Mesodermal cell (in vitro differentiated cells): ENCODE measurements around the gene CERS1.

Experiments used
- H3K27ac ChIP-seq: 2 replicates; pipeline ENCODE4 v1.7.0; 2013; ENCODE audit warnings: mild to moderate bottlenecking, low read depth, low read length, moderate library complexity; ENCODE audit not compliant: severe bottlenecking
- H3K36me3 ChIP-seq: 2 replicates; pipeline ENCODE4 v1.7.1; 2013; ENCODE audit warnings: mild to moderate bottlenecking, low read length, moderate library complexity; ENCODE audit not compliant: control insufficient read depth, insufficient read depth
- H3K4me1 ChIP-seq: one replicate; pipeline ENCODE4 v1.7.1; 2013; ENCODE audit warnings: mild to moderate bottlenecking, low read length; ENCODE audit not compliant: insufficient read depth, control insufficient read depth, poor library complexity, severe bottlenecking
- H3K4me3 ChIP-seq: 2 replicates; pipeline ENCODE4 v1.7.0; 2013; ENCODE audit warnings: low read length, control low read depth, mild to moderate bottlenecking; ENCODE audit not compliant: insufficient read depth, poor library complexity, severe bottlenecking; ENCODE audit errors: extremely low read depth
- H3K9me3 ChIP-seq: 2 replicates; pipeline ENCODE4 v1.7.1; 2013; ENCODE audit warnings: mild to moderate bottlenecking, low read length, moderate library complexity; ENCODE audit not compliant: control insufficient read depth
- WGBS, 2 experiments: methylation state at CpG; one replicate each; pipeline ENCODE4 v1.1.5; 2013; ENCODE audit warnings: missing lambda C conversion rate in 2 of 2; ENCODE audit not compliant: insufficient coverage in 2 of 2; 5-methylcytosine and 5-hydroxymethylcytosine counted together

The CERS1 gene

DNA sequence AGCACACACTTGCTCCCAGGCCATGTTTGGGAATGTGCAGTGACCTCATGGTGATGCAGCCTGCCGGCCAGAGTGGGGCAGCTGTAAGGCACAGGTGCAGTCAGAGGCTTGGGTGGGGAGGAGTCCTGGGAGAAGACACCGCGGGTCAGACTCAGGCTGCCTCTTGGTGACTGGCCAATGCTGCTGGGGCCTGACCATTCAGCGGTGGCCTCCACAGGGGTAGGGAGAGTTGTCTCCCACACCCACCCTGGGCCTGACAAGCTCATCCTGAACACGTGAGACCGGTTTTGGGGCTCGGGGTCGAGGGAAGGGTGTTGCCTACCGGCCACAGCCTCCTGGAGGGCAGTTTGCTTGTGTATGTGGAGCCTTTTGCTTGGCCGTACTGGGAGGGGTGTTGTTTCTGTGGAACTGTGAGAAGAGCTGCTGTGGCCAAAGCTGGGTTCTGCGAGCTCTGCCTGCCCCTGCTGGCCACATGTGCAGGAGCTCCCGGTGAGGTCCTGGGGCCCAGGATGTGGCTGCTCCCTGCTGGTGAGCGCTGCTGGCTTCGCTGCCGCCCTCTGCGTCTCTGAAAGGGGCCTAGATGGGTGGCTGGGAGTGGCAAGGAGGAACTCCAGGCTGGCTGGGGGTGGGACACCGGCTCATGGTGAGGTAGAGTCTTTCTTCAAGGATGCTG lies 42.1 kb downstream of the CERS1 start:
- peaks cover 93% of the 10 kb centered on the region for H3K36me3 ChIP-seq
- H3K4me3 ChIP-seq = no peak overlapping the region
- H3K4me1 ChIP-seq = peaks cover 9% of the 10 kb centered on the region
- no peak overlapping the region for H3K27ac ChIP-seq
- H3K9me3 ChIP-seq = no peaks in the 10 kb centered on the region
- 91 to 96% methylated on average over 7 to 11 of the region's 17 CpGs for WGBS, 2 experiments

DNA sequence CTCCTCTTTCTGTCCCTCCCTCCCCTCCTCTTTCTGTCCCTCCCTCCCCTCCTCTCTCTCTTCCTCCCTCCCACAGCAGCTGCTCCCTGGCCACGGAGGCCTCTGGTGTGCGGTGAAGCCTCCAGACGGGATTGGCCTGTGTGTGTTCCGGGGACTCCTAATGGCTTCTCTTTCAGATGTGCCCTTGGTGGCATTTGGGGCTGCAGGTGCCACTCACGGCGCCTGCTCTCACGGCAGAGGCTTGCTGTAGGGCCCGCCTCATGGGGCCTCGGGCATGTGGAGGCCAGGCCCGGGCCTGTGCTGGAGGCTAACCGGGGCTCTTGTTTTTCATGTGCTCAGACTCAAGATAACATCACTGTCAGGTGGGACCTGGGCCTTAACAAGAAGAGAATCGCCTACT lies 43.3 kb downstream of the CERS1 start:
- Histone ChIP-seq H3K36me3 (peaks cover 89% of the 10 kb centered on the region), H3K9me3 (no peaks in the 10 kb centered on the region), H3K4me1 (peaks cover 16% of the 10 kb centered on the region), H3K4me3 (no peak overlapping the region), H3K27ac (no peak overlapping the region)
- WGBS, 2 experiments = 93 to 96% methylated on average over 8 to 11 of the region's 12 CpGs

DNA sequence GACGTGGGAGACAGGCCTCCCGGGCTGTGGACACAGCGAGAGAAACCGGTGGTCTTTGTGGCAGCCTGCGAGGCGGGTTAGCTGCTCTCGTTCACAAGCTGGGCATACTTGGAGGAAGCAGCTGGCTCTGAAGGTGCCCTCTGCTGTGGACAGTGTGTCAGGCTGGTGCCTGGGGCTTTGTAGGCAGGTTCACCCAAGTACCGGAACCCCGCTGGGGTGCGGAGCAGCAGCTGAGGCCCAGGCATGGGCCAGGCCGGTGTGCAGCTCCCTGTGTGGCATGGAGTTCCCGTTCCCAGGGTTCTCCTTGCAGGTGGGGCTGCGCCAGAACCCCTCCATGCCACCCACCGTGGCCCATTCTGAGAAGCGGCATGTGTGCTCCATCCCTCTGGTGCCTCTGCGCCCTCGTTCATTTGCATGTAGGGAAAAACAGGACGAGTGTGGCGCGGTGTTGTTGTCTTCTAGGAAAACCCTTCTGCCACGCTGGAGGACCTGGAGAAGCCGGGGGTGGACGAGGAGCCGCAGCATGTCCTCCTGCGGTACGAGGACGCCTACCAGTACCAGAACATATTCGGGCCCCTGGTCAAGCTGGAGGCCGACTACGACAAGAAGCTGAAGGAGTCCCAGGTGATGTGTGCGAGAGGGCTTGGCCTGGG lies 44.2 kb downstream of the CERS1 start:
- H3K4me3 ChIP-seq = no peak overlapping the region
- peaks cover 19% of the 10 kb centered on the region for H3K4me1 ChIP-seq
- H3K27ac ChIP-seq = no peak overlapping the region
- H3K36me3 ChIP-seq = peaks cover 84% of the 10 kb centered on the region
- WGBS, 2 experiments = 97 to 98% methylated on average over 31 of the region's 31 CpGs
- H3K9me3 ChIP-seq = no peaks in the 10 kb centered on the region

DNA sequence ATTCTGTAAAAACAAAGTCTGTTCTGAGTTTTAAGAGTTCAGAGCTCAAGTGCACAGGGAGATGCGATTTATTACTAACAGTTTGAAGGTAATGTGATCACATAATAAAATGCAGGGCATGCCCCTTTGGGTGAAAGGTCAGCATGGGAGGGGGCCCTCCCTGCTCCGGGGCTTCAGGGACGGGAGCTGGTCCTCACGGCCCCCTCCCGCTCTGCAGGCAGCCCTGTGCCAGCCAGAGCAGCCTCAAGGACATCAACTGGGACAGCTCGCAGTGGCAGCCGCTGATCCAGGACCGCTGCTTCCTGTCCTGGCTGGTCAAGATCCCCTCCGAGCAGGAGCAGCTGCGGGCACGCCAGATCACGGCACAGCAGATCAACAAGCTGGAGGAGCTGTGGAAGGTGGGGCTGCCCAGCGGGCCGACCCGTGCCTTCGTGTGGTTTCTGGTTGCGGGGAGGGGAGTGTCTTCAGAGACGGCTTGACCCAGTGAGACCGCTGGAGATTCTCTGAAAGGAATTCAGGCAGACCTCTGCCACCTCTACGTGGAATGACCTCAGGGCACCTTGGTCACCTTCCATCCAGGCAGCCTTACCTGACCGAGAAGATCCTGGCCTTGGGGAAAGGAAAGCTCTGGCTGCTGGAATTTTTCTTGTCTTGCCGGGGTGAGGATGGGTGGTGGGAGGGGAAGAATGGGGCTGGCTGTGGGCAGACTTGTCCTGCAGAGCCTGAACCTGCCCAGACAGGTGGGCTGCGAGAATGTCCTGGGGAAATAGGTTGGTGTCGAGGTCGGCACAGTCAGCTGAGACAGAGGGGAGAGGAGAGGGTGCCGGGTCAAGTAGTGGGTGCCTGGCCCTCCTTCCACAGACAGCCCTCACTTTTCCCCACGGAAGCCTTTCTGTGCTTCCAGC lies 45.2 kb downstream of the CERS1 start:
- 96 to 98% methylated on average over 24 of the region's 27 CpGs for WGBS, 2 experiments
- Histone ChIP-seq H3K4me1 (peaks cover 19% of the 10 kb centered on the region), H3K4me3 (no peak overlapping the region), H3K27ac (no peak overlapping the region), H3K36me3 (peaks cover 75% of the 10 kb centered on the region), H3K9me3 (no peaks in the 10 kb centered on the region)

DNA sequence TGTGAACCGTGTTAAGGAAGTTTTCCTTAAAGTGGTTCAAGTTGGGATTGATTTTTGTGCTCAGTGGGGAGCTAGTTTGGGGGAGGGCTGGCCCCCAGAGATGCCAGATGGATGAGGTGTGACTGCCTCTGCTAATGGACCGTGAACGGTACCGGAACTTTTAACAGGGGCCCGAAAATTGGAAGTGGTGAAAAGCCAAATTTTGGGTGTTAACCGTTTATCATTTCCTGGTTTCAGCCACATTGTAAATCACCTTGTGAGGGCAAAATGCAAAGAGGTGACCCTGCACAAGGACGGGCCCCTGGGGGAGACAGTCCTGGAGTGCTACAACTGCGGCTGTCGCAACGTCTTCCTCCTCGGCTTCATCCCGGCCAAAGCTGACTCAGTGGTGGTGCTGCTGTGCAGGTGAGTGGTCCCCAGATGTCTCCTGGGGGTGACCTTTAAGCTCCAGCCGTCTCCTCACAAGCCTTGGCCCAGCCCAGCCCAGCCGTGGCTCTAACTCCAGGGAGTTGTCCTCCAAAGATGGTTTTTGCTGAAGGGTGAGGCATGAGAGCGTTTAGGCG lies 46.0 kb downstream of the CERS1 start:
- peaks cover 19% of the 10 kb centered on the region for H3K4me1 ChIP-seq
- H3K27ac ChIP-seq = no peak overlapping the region
- H3K4me3 ChIP-seq = no peak overlapping the region
- H3K36me3 ChIP-seq = peaks cover 72% of the 10 kb centered on the region
- 90 to 94% methylated on average over 14 to 15 of the region's 16 CpGs for WGBS, 2 experiments
- no peaks in the 10 kb centered on the region for H3K9me3 ChIP-seq

DNA sequence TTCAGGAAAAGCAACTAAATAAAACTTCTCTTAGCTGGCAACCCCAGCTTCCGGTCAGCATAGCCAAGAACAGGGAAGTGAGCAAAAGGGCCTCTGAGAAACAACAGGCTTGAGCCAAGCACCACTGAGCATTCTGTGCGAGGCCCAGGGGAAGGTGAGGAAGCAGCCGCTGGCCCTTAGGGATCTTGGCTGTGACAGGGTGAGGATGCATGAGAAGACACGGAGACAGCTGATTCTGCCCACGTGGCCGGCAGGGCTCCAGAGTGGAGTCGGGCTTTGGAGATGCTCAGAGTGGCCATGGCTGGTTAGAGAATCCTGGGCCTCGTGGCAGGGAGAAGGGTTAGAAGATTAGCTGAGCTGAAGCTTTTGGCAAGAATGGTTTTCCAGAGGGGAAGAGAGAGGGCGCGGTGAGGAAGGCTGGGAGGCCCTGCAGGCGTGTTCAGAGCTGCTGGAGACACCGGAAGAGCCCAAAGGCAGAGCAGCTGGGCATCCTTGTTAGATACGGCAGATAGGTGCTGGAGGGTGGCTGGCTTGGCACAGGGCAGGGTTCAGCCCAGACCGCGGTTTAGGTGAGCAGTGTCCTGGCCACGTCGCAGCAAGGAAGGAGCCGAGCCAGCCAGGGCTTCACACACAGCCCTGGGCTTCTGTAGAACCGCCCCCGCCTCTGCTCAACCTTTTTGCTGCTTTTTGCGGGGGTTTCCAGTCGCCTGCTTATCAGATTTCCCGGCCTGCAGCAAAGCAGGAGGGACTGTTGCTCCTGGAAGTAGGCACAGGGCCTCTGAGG lies 46.9 kb downstream of the CERS1 start:
- H3K9me3 ChIP-seq = no peaks in the 10 kb centered on the region
- no peak overlapping the region for H3K4me3 ChIP-seq
- WGBS, 2 experiments = 86 to 87% methylated on average over 22 to 23 of the region's 23 CpGs
- no peak overlapping the region for H3K27ac ChIP-seq
- peaks cover 19% of the 10 kb centered on the region for H3K4me1 ChIP-seq
- H3K36me3 ChIP-seq = peaks cover 63% of the 10 kb centered on the region

DNA sequence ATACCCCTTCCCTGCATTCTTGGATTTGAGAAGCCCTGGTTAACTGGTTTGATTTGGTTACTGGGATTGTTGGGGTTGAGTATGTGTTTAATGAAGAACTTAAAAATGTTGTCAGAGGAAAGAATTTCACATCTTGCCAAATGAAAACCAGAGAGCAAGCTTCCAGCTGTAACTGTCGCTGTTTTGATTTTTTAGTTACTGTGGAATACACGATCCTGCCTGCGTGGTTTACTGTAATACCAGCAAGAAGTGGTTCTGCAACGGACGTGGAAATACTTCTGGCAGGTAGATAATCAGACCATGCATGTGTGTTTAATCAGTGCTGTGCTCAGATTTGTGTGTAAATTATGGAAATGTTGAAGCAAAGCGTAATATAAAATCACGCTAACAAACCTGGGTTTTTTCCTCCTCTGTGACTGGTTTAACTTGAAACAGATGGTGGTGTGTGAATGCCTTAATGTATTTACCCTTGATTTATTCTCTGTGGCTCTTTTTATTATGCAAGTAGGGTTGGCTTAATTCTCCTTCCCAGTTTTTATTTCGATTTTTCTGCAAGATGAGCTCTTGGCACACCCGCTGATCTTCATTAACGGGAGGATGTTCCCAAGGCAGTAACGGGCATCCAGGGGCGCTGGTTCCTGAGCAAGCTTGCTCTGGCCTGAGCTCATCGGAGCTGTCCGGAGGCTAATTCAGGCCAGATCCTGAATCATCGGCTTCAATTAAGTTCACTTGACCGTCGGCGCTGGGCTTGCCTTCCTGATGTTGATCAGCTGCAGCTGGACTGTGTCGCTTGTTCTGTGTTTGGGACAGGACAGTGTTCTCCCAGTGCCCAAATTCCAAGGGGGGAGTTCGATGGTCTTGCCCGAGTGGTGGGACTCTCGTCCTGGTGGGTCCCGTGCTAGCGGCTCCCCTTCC lies 48.2 kb downstream of the CERS1 start:
- no peak overlapping the region for H3K27ac ChIP-seq
- peaks cover 23% of the 10 kb centered on the region for H3K4me1 ChIP-seq
- WGBS, 2 experiments = 96 to 97% methylated on average over 17 to 20 of the region's 24 CpGs
- H3K36me3 ChIP-seq = peaks cover 51% of the 10 kb centered on the region
- H3K4me3 ChIP-seq = no peak overlapping the region
- H3K9me3 ChIP-seq = no peaks in the 10 kb centered on the region

DNA sequence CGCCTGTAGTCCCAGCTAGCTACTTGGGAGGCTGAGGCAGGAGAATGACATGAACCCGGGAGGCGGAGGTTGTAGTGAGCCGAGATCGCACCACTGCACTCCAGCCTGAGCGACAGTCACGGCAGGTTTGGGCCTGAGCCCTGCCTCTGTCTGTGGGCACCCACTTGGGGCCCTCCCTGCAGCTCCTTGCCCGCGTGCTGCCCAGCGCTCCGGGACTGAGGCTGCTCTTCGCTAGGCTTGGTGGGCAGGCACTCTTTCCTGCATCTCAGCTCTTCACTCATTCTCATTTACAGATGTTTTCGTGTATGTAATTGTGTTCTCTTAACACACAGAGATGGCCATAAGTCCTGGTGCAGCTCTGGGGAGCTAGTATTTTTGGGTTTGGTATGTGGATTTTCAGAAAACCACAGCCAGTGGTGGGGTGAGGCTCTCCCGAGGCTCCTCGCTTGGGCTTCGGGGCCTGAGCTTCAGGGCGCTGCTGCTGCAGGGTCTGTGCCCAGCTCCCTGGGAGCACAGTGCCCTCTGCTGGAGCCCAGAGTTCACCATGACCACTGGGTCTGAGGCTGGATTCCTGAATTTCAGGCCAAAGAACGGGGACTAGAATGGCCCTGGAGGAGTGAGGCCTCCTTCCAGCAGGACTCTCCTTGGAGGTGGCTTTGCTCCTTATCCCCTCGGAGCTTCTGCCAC lies 49.0 kb downstream of the CERS1 start:
- H3K9me3 ChIP-seq = no peaks in the 10 kb centered on the region
- peaks cover 43% of the 10 kb centered on the region for H3K36me3 ChIP-seq
- H3K4me1 ChIP-seq = peaks cover 23% of the 10 kb centered on the region
- WGBS, 2 experiments = 76 to 80% methylated on average over 12 to 16 of the region's 19 CpGs
- H3K27ac ChIP-seq = no peak overlapping the region
- H3K4me3 ChIP-seq = no peak overlapping the region

DNA sequence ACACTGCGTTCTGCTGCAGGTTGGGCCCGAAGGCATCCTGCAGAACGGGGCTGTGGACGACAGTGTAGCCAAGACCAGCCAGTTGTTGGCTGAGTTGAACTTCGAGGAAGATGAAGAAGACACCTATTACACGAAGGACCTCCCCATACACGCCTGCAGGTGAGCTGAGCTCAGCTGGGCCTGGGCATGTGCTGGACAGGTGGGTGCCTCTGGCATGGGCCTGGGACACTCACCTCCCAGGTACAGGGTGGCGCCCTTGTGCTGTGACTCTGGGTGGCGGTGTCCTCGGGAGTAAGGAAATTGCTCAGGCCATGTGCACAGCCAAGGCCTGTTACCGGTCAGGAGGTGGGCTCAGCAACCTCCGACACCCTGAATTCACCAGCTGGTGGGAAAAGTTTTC lies 50.0 kb downstream of the CERS1 start:
- Histone ChIP-seq H3K27ac (no peak overlapping the region), H3K4me1 (peaks cover 23% of the 10 kb centered on the region), H3K4me3 (no peak overlapping the region), H3K9me3 (no peaks in the 10 kb centered on the region), H3K36me3 (peaks cover 39% of the 10 kb centered on the region)
- WGBS, 2 experiments = 91 to 96% methylated on average over 10 to 12 of the region's 12 CpGs
